Nasal cavity respiratory epithelium epithelial cell of viscerocranial mucosa (primary cell): ENCODE data around the gene FBXW9. TPM values are rescaled to one million over a fixed set of nuclear protein-coding genes. Genes with fewer than 3 reads are reported as not detected.

ENCODE experiments used
- total RNA-seq: library from RNA; depleted of rRNA; stranded (reverse); fragments of >200 nt; gene quantifications from 2 replicates; pipeline ENCODE4 v1.2.3, GENCODE V29; 2014

Gene FBXW9
- 5.5 and 6.9 TPM in 2 replicates for total RNA-seq

DNA sequence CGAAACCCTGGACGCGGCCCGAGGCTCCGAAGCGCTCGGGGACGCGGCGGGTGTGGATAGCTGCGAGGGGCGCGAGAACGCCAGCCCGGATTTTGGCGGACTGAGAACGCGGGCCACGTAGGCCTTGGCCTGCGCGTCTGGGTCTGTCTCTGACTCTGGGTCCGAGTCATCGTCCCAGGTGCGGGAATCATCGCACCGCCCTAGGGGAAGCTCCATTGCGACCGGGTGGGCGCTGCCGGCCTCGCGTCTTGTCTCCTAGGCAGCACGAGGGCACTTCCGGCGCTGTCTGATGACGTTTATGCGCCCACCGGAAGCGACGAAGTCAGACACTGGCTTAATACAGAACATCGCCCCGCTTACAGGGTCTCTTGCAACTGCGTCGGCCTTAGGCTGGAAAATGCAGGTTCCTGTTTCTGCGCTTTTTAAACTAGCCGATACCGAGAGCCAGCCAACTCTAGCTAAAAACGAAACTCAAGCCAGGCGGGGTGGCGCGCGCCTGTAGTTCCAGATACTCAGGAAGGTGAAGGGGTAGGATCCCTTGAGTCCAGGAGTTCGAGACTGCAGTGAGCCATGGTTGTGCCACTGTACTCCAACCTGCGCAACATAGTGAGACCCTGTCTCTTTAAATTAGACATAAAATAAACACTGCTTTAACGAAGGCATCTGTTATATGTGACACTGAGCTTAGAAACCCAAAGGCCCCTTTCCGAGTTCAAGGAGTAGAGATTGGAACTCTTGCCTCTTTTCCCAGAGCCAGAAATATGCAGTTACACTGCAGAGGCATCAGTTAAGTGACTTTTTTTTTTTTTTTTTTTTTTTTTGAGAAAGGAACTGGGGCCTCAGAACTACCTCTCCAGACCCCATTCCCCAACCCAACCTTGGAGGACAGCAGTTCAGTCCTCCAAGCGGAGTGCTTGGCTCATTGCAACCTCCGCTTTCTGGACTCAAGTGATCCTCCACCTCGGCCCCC is at the start of gene FBXW9:
Gene FBXW9, minus strand, starts transcription at position 266 of the 970 bp plus-strand sequence. Its CDS starts 50 bp downstream, at position 216.

DNA sequence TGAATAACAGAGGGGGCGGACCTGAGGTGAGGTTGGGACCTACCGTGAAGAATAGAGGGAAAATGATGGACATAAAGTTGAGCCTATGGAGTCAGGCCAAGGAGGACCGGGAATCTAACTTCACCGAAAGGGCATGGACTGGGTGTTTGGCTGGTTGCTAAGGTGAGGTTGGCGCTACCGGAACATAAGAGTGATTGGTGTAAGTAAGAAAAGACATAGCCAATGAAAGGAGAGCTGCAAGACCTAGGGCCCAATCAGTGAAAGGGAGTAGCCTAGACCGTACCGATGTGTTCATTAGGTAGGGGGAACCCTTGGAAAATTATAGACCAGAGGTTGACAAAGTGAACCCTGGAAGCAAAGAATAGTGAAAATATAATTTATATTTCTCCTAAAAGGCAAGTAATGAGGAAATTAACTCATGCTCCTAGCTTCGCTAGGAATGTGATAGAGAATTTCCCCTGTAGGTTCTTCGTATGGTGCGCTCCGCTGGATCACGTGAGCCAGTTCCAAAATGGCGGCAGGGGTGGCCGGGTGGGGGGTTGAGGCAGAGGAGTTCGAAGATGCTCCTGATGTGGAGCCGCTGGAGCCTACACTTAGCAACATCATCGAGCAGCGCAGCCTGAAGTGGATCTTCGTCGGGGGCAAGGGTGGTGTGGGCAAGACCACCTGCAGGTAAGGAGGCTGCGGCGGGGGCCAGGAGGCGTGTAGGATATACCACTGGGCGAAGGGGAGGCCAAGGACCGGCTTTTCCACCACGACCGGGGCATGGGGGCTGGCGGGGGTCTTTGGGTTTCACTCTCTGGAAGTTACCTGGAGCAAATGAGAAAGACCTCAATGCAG is 40.8 kb upstream of the FBXW9 start, which contains the start of gene GET3:
Gene GET3, plus strand, starts transcription at position 503 of the 840 bp plus-strand sequence. Its CDS starts 9 bp downstream, at position 512.

DNA sequence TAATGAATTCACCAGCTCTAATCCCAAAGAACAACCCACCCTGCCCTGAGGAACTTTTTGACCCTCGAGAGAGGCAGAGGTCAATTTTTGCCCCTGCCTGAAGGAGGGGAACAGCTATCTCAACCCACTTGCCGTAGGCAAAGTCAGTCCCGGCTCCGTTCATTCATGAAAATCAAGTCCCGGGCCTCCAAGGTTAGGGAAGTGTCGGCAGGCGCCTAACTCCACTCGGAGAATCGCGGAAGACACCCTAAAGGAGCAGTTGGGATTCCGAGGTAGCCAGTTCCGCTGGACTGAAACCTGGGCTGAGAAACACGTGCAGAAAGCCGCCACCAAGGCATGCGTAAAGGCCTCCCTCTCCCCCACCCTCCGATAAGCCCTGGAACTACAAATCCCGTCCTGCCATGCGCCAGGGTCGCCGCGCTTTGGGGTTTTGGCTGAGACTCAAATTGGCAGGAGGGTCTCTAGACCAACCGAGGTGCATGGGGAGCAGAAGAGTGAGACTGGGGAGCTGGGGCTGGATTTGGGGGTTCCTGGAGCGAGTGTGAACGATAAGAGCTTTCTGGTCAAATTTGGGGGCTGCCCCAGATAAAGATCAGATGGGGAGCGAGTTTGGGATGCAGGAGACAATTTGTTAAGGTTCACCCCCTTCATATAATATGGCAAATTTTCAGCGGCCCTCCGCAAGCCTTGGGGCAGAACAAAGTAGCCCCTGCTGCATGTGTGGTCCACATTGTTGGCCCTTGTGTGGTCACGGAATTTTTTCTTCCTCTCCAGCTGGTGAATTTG is 27.4 kb upstream of the FBXW9 start, which contains the start of gene TNPO2:
Gene TNPO2, minus strand, starts transcription at position 292 of the 786 bp plus-strand sequence. CDS start 2,955 bp downstream, outside the sequence.

DNA sequence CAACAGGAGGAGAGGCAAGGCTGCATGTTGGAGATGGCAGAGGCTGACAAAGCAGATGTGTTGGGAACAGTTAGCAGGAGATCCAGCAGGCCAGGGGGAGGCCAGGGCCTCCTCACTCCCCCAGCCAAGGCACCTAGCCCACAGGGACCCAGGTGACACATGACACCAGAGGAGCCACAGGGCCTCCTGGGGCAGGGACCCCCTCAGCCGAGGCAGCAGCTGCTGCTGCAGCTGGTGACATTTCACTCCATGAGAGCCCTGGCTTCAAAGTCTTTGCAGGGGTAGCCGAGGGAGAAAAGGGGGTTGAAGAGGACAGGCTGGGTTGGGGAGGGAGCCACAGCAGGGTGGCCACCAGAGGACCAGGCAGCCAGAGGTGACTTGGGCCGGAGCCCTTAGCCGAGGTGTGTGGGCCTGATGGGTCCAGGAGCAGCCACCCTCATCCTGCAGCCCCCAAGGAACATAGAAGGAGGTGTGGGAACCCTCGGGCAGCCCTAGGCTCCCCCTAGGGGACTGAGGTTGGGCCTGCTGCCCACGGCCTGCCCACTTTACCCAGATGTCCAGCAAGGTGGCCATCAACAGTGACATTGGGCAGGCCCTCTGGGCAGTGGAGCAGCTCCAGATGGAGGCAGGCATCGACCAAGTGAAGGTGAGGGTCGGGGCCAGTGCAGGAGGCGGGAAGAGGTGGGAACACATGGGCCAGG is 8.8 kb downstream of the FBXW9 start, which contains the start of gene GNG14:
Gene GNG14, plus strand, starts transcription at position 503 of the 701 bp plus-strand sequence. Its CDS starts 51 bp downstream, at position 554.

DNA sequence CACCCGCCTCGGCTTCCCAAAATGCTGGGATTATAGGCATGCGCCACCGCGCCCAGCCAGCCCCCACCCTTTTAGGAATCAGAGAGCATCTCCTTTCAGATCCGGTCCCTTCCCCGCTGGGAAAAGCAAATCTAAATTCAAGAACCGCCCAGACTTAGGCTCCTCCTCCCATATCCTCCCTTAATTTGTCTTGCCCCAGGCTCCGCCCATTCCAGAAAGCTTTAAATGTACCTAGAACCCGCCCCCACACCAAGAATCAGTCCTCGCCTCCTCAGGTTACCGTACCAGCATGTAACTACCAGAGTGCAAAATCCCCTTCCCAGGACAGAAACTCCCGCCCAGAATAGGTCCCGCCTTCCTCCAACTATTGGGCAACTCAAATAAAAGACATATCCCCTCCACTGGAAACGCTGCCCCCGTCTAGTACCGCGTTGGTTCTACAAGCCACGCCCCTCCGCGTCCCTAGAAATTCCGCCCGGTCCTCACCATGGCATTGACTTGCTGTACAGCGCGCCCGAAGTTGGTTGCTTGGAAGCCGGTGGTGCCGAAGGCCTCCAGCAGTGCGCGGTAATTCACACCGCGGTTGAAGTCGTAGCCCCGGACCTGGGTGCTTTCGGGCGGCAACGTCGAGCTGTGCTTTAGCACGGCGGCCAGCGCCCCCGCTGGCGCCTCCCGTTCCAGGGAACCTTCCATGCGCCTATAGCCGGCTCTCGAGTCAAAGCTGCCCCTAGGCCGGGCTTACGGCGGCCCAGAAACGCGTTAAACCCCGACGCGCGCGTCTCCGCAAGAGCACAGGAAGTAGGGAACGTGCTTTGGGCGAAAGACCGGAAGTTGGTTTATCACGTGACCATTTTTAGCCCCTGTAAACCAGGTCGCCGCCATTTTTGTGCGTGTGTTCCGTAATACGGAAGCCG is 15.1 kb downstream of the FBXW9 start, which contains the start of gene DHPS:
Gene DHPS, minus strand, starts transcription at position 807 of the 914 bp plus-strand sequence. Its CDS starts 114 bp downstream, at position 693.

DNA sequence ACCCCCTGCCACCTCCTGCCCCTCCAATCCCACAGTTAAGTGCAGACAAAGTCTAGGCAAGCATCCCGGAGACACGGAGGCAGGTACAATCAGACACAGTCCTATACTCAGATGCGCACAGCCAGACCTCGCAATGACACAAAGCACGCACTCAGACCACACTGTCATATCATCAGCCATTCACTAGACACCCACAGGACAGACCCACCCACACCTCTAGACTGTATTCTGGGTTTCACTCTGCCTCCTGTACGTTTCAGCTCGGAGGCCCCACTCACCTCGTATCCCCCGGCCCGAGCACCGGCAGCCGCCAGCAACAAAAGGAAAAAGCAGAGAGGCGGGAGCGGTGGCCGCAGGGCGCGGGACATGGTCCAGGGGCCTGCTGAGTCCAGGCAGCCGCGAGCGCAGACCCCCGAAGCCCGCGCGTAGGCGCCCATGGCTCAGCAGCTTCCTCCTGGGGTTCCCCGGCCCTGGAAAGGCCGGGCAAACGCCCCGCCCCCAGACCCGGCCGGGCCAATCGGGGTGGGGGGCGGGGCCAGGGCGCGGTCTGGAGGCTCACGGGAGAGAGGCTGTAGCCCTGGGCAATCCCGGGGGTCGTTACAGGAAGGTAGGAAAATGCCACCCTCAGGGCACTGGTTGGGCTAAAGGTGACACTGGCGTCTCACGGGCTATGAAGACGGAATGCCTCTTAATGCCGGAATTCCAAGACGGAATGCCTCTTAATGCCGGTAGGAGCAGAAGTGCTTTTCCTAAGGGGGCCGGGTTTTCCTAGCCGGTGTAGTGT is 30.0 kb downstream of the FBXW9 start, which contains the start of the genes MAN2B1 and WDR83:
Gene MAN2B1, minus strand, starts transcription at position 478 of the 784 bp plus-strand sequence. Its CDS starts 41 bp downstream, at position 437.
Gene WDR83, plus strand, starts transcription at position 543 of the 784 bp plus-strand sequence. CDS start 2,984 bp downstream, outside the sequence.

Other genes with a start within 250 kb of the FBXW9 start
- 0.34 and 1.1 TPM in 2 replicates for gene ZNF709, start 211.8 kb downstream of the FBXW9 start, total RNA-seq
- 7.2 and 11.2 TPM in 2 replicates for gene ZNF564, start 145.1 kb downstream of the FBXW9 start, total RNA-seq
- gene ZNF490, start 85.8 kb downstream of the FBXW9 start, total RNA-seq: 7.2 and 13.3 TPM in 2 replicates
- gene ZNF791, start 85.7 kb downstream of the FBXW9 start, total RNA-seq: 12.3 and 20.9 TPM in 2 replicates
- gene MAN2B1, start 29.9 kb downstream of the FBXW9 start, total RNA-seq: 32.5 and 54.8 TPM in 2 replicates
- gene WDR83, start 29.8 kb downstream of the FBXW9 start, total RNA-seq: 8.7 and 11.6 TPM in 2 replicates
- gene DHPS, start 14.8 kb downstream of the FBXW9 start, total RNA-seq: 51.0 and 52.3 TPM in 2 replicates
- gene GNG14, start 8.6 kb downstream of the FBXW9 start, total RNA-seq: not detected in 2 replicates
- gene TNPO2, start 27.3 kb upstream of the FBXW9 start, total RNA-seq: 30.1 and 69.1 TPM in 2 replicates
- gene TRIR, start 38.1 kb upstream of the FBXW9 start, total RNA-seq: 101 and 152 TPM in 2 replicates
- 59.7 and 79.6 TPM in 2 replicates for gene GET3, start 40.9 kb upstream of the FBXW9 start, total RNA-seq
- not detected in 2 replicates for gene BEST2, start 55.2 kb upstream of the FBXW9 start, total RNA-seq
- 43.1 and 73.5 TPM in 2 replicates for gene HOOK2, start 78.9 kb upstream of the FBXW9 start, total RNA-seq
- 266 and 285 TPM in 2 replicates for gene JUNB, start 94.9 kb upstream of the FBXW9 start, total RNA-seq
- gene PRDX2, start 105.2 kb upstream of the FBXW9 start, total RNA-seq: 109 and 161 TPM in 2 replicates
- 0.28 TPM in 1 of 2 replicates, not detected in the other for gene THSD8, start 105.4 kb upstream of the FBXW9 start, total RNA-seq
- 7.2 and 13.3 TPM in 2 replicates for gene RNASEH2A, start 110.0 kb upstream of the FBXW9 start, total RNA-seq
- gene RTBDN, start 137.9 kb upstream of the FBXW9 start, total RNA-seq: not detected in 2 replicates
- gene MAST1, start 141.9 kb upstream of the FBXW9 start, total RNA-seq: under 0.01 and 0.28 TPM in 2 replicates
- 29.5 and 40.3 TPM in 2 replicates for gene DNASE2, start 184.8 kb upstream of the FBXW9 start, total RNA-seq
- under 0.01 TPM in 1 of 2 replicates, not detected in the other for gene KLF1, start 190.6 kb upstream of the FBXW9 start, total RNA-seq
- gene GCDH, start 194.5 kb upstream of the FBXW9 start, total RNA-seq: 18.0 and 24.6 TPM in 2 replicates
- not detected in 2 replicates for gene SYCE2, start 222.7 kb upstream of the FBXW9 start, total RNA-seq
- gene FARSA, start 237.1 kb upstream of the FBXW9 start, total RNA-seq: 82.7 and 88.3 TPM in 2 replicates
- gene CALR, start 242.0 kb upstream of the FBXW9 start, total RNA-seq: 637 and 1,452 TPM in 2 replicates
- gene RAD23A, start 249.2 kb upstream of the FBXW9 start, total RNA-seq: 106 and 132 TPM in 2 replicates